Lower leg skin (tissue), 4 donors: ENCODE measurements around the gene GPR37L1. TPM values are rescaled to one million over a fixed set of nuclear protein-coding genes. Genes with fewer than 3 reads are reported as not detected.
"Not testable (repeated sequence)": the region's sequence is repeated elsewhere in the genome, so short reads cannot be mapped to it uniquely, and the experiment has no call there.

ENCODE experiments used
- DNase-seq, 2 donors: peaks; one replicate each; pipeline ENCODE4 v3.0.0-alpha.2; 2019; ENCODE audit warnings: low spot score in 2 of 2
- H3K4me3 ChIP-seq: fragments of 200-600 bp; sonication (generic); 2 replicates; pipeline ENCODE4 v1.5.1; 2017; ENCODE audit warnings: mild to moderate bottlenecking, low read depth; ENCODE audit not compliant: poor library complexity, severe bottlenecking
- POLR2A ChIP-seq, 2 donors: fragments of 450-650 bp; IDR thresholded peaks; one replicate each; pipeline ENCODE4 v1.6.1; 2016 to 2017; ENCODE audit warnings: antibody characterized with exemption in 2 of 2, mild to moderate bottlenecking in 1 of 2, moderate library complexity in 1 of 2
- WGBS, 2 donors: methylation state at CpG; one replicate each; pipeline ENCODE4 v1.1.5; 2018; 5-methylcytosine and 5-hydroxymethylcytosine counted together
- intact Hi-C: fragments of 100-400 bp; cut with DNase I; formaldehyde crosslinking; loops from one replicate; pipeline ENCODE4 v1.15.0; 2023; ENCODE audit warnings: low total_unique reads
- total RNA-seq, 4 donors: library from RNA; depleted of rRNA; stranded (reverse); fragments of >200 nt; gene quantifications; one replicate each; pipeline ENCODE4 v1.1.0, GENCODE V29; 2016
- TF ChIP-seq, protein P1 (sequence below), 3 donors: fragments of 450-650 bp; IDR thresholded peaks; one replicate each; pipeline ENCODE4 v1.5.1; 2016; ENCODE audit warnings: antibody characterized with exemption in 3 of 3, mild to moderate bottlenecking in 3 of 3, moderate library complexity in 2 of 3

The GPR37L1 gene
- total RNA-seq, 4 donors from 2014 or later, result 0.02 to 0.06 TPM; not detected in 2

DNA sequence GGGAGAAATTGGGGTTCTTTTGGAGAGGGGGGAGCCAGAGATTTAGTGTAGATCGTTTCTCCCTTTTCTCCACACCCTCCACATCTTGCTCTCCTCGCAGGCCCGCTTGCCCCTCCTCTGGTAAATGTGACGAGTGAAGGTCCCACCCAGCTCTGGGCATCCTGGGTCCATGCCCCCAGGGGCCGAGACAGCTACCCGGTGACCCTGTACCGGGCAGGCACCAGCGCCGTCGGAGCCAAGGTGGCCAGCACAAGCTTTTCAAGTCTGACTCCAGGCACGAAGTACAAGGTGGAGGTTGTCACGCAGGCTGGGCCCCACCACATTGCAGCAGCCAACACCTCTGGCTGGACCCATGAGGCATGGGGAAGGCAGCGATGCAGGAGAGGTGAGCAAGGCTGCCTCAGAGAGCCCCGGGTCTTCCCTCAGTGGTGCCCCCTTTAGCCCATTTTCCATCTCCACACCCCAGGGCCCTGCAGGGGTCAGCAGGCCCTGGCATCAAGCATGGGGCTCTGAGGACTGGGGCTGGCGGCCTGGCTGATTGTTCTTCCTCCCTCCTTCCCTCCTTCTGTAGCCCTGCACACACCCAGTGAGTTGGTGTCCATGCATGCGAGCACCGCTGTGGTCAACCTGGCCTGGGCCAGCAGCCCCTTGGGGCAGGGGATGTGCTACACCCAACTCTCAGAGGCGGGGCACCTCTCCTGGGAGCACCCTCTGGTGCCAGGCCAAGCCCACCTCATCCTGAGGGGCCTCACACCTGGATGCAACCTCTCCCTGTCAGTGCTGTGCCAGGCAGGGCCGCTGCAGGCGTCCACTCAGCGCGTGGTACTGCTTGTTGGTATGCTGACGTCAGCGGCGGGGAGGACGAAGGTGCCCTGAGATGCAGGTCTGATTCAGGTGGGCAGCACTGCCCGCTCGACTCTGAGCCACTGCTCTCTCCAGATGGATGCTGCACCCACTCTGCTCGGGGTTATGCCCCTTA is 54.5 kb downstream of the GPR37L1 start:
- WGBS, 2 donors, result 86 to 92% methylated on average over 22 to 29 of the region's 29 CpGs
- no peak for DNase-seq
- intact Hi-C loops, result no loop called here
- TF ChIP-seq, protein P1, sequence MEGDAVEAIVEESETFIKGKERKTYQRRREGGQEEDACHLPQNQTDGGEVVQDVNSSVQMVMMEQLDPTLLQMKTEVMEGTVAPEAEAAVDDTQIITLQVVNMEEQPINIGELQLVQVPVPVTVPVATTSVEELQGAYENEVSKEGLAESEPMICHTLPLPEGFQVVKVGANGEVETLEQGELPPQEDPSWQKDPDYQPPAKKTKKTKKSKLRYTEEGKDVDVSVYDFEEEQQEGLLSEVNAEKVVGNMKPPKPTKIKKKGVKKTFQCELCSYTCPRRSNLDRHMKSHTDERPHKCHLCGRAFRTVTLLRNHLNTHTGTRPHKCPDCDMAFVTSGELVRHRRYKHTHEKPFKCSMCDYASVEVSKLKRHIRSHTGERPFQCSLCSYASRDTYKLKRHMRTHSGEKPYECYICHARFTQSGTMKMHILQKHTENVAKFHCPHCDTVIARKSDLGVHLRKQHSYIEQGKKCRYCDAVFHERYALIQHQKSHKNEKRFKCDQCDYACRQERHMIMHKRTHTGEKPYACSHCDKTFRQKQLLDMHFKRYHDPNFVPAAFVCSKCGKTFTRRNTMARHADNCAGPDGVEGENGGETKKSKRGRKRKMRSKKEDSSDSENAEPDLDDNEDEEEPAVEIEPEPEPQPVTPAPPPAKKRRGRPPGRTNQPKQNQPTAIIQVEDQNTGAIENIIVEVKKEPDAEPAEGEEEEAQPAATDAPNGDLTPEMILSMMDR (IDR thresholded peaks at IDR 0.05), result no peak
- H3K4me3 ChIP-seq, result no peak overlapping the region

DNA sequence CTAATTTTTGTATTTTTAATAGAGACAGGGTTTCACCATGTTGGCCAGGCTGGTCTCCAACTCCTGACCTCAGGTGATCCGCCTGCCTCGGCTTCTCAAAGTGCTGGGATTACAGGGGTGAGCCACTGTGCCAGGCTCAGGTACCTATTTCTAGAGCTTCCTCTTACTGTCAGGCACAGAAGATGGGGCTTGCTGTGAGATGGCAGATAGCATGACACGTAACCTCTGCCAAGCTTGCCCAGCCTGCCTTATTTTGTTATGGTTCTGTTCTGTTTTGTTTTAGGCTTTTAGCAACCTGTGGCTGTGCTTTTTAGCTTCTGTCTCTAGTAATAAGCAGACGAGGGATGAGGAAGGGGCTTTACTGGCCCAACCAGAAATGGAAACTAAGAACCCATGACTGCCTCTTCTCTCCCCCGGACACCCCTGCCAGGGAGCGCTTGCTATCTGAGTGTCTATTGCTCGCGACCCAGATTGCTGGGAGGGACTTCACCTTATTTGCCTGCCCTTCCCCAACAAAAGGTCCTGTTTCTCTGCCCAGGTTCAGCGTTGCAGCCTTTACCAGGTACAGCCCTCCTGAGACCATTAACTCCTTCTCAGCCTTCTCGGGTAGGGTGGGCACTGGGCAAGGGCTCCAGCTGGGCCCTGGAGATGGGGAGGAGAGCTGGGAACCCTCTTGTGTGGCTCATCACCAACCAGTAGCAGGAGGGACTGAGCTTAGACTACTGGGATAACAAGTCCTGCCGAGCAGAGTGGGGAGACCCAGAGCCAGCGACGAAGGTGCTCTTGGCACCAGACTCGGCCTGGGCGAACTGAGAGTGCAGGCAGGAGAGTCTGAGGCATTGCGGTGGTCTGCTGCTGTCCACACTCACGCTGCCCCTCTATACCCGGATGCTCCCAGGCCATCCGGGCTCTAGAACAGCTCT is 57.4 kb downstream of the GPR37L1 start:
- 71 to 79% methylated on average over 19 of the region's 19 CpGs for WGBS, 2 donors
- no peak for DNase-seq
- H3K4me3 ChIP-seq, result no peak overlapping the region
- intact Hi-C loops, result loop anchor here (10.0 kb wide), 1 partner anchor 535 kb away; the partner anchor contains the start of gene SYT2
- TF ChIP-seq, protein P1 (IDR thresholded peaks at IDR 0.05), result no peak
- no peak for TF ChIP-seq POLR2A (IDR thresholded peaks at IDR 0.05)

DNA sequence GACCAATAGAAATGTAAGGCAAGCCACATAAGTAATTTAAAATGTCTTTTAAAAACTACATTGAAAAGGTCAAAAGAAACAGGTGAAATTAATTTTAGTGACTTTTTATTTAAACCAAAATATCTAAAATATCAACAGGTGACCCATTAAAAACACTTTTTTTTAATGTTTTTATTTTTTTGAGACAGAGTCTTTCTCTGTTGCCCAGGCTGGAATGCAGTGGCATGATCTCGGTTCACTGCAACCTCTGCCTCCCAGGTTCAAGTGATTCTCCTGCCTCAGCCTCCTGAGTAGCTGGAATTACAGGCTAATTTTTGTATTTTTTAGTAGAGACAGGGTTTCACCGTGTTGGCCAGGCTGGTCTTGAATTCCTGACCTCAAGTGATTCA is 58.0 kb downstream of the GPR37L1 start:
- 67 to 74% methylated on average over 2 of the region's 2 CpGs for WGBS, 2 donors
- not testable (repeated sequence) for DNase-seq, H3K4me3 ChIP-seq
- intact Hi-C loops, result loop anchor here (10.0 kb wide), 1 partner anchor 534 kb away; the partner anchor contains the start of gene SYT2

DNA sequence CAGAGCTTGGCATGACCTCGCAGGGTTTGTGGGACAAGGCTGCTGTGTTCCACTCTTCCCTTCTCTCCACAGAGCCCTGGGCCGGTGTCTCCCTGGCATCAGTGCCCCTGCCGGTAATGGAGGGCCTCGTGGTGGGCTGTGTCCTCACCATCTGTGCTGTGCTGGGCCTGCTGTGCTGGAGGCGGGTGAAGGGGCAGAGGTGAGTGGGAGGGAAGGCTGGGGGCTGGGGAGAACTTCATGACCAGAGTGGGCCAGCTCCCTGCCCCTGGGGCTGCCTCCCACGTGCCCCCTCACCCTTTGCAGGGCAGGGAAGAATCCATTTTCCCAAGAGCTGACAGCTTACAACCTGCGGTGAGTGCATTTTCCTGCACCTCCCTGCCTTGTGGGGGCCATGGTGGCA is 58.9 kb downstream of the GPR37L1 start:
- DNase-seq, result no peak
- no peak overlapping the region for H3K4me3 ChIP-seq
- intact Hi-C loops, result loop anchor here (10.0 kb wide), 1 partner anchor 533 kb away; the partner anchor contains the start of gene SYT2
- WGBS, 2 donors, result 85 to 87% methylated on average over 7 of the region's 7 CpGs
- TF ChIP-seq, protein P1 (IDR thresholded peaks at IDR 0.05), result no peak
- TF ChIP-seq POLR2A (IDR thresholded peaks at IDR 0.05), result no peak

DNA sequence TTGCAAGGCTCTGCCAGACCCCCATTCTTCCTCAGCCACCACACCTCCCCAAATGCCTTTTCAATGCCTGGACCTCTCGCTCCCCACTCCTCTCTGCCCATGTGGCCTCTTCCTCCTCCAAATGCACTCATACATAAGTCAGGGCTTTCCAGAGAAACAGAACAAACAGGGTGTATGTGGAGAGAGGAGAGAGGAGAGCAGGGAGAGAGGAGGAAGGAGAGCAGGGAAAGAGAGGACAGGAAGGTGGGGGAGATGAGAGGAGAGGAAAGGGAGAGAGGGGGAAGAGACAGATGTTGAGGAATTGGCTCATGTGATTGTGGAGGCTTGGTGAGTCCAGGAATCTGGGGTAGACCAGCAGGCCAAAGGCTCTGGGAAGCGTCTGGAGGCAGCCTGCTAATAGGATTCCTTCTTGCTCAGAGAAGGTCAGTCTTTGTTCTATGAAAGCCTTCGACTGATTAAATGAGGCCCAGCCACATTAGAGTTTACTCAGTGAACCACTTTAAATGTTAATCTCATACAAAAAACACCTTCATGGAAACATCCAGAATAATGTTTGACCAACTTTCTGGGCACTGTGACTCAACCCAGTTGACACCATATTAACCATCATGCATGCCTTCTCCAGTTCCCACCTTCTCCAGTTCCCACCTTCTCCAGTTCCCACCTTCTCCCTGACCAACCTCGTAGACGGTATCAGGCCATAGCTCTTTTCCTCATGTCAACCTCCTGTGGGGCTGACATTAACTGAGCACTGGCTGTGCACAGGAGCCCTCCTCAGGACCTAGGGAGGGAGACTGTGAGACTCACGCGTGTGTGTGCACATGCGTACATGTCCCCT is 59.5 kb downstream of the GPR37L1 start:
- WGBS, 2 donors, result 95 to 97% methylated on average over 8 of the region's 8 CpGs
- intact Hi-C loops, result loop anchor here (10.0 kb wide), 1 partner anchor 533 kb away; the partner anchor contains the start of gene SYT2
- no peak overlapping the region for H3K4me3 ChIP-seq
- DNase-seq, result no peak
- TF ChIP-seq, protein P1 (IDR thresholded peaks at IDR 0.05), result no peak
- TF ChIP-seq POLR2A (IDR thresholded peaks at IDR 0.05), result no peak

Other genes with a start within 250 kb of the GPR37L1 start
- 10 to 100 TPM in 1 of 4 donors, 1 to 10 TPM in 3; 4.6 to 14.2 (median 7.2) TPM for gene SHISA4, start 234.0 kb upstream of the GPR37L1 start, total RNA-seq
- gene LMOD1, start 176.4 kb upstream of the GPR37L1 start, total RNA-seq, result 10 to 100 TPM; 11.2 to 56.7 (median 23.4) TPM
- gene TIMM17A, start 167.4 kb upstream of the GPR37L1 start, total RNA-seq, result 10 to 100 TPM; 18.7 to 22.4 (median 20.2) TPM
- 100 to 1,000 TPM in 1 of 4 donors, 10 to 100 TPM in 3; 46.2 to 111 (median 85.3) TPM for gene RNPEP, start 140.3 kb upstream of the GPR37L1 start, total RNA-seq
- 10 to 100 TPM in 3 of 4 donors, 1 to 10 TPM in 1; 9.8 to 36.4 (median 31.2) TPM for gene ELF3, start 112.3 kb upstream of the GPR37L1 start, total RNA-seq
- 10 to 100 TPM; 36.5 to 68.4 (median 41.3) TPM for gene ARL8A, start 21.8 kb downstream of the GPR37L1 start, total RNA-seq
- gene PTPN7, start 37.7 kb downstream of the GPR37L1 start, total RNA-seq, result 1 to 10 TPM; 1.6 to 2.4 (median 2.2) TPM
- gene LGR6, start 70.9 kb downstream of the GPR37L1 start, total RNA-seq, result 1 to 10 TPM in 2 of 4 donors, under 1 TPM in 2; 0.39 to 4.4 (median 1.8) TPM
- 1 to 10 TPM; 1.2 to 3.5 (median 2.8) TPM for gene UBE2T, start 219.0 kb downstream of the GPR37L1 start, total RNA-seq
- gene PPP1R12B, start 225.8 kb downstream of the GPR37L1 start, total RNA-seq, result 10 to 100 TPM; 14.6 to 50.8 (median 30.6) TPM